ENCODE measurements around the gene CD274.
"Not testable (repeated sequence)": the region's sequence is repeated elsewhere in the genome, so short reads cannot be mapped to it uniquely, and the experiment has no call there.

Gene CD274

GRCh38 chr9:5468850-5469249 is 18.5 kb downstream of the CD274 start:
- no peak for DNase-seq

- no peak for DNase-seq
Measured at GRCh38 chr9:5470122-5470521, 19.8 kb downstream of the CD274 start.

GRCh38 chr9:5470816-5471215 is 20.5 kb downstream of the CD274 start:
- DNase-seq, result no peak

GRCh38 chr9:5475611-5476010 is 25.3 kb downstream of the CD274 start:
- not testable (repeated sequence) for DNase-seq

DNA sequence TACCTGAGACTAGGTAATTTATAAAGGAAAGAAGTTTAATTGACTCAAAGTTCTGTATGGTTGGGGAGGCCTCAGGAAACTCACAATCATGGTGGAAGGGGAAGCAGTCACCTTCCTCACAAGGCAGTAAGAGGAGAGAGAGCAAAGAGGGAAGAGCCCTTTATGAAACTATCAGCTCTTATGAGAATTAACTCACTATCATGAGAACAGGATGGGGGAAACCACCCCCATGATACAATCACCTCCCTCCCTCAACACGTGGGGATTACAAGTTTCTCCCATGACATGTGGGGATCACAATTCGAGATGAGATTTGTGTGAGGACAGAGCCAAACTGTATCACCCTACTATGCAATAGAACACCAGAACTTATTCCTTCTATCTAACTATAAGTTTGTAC is 27.9 kb downstream of the CD274 start:
- no peak for DNase-seq

DNA sequence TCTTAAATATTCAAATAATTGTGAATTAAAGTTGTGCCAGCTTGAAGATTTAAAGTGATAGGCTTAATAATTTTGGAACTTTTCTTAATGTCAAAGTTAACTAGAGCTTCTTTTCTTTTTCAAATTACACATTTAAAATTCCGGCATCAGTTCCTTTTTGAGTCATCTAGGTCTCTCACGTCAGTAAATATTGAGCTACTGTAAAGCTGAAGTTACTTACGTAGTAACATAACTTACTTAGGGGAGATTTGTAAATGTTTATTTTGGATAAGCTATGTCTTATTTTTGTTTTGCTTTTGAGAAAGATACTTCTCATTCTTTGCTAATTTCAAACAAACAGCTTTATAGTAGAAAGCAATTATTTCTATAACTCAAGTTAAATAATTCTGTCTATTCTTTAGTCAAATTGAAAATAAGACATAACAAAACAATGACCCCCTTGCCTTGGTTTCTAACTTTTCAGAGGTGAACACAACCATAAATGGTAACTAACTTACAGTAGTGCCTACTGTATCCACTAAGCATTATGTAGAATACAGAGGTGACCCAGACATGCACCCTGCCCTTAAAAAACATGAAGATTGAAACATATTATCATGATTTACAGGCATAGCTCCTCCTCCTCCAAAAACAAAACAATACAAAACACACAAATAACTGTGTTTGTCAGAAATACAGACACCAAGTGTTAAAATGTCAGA is 29.8 kb downstream of the CD274 start:
- DNase-seq, result no peak

DNA sequence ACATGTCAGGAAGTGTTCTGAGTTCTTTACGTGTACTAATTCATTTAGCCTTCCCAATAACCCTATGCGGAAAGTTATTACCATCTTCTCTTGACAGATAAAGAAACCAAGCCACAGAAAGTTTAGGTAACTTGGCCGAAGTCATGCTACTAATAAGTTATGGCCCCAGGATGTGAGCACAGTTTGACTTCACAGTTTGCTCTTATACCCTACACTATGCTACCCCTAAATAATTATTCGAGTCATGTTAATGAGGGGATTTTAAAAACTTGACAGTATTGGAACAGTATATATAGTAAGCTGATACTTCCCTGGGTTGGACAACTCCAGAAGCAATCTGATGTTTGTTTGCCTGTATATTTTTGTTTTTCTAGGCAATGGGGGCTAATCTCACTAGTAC is 30.6 kb downstream of the CD274 start:
- DNase-seq, result no peak

GRCh38 chr9:5481322-5482040 is 31.1 kb downstream of the CD274 start:
- no peak for DNase-seq

GRCh38 chr9:5482194-5482593 is 31.9 kb downstream of the CD274 start:
- no peak for DNase-seq

DNA sequence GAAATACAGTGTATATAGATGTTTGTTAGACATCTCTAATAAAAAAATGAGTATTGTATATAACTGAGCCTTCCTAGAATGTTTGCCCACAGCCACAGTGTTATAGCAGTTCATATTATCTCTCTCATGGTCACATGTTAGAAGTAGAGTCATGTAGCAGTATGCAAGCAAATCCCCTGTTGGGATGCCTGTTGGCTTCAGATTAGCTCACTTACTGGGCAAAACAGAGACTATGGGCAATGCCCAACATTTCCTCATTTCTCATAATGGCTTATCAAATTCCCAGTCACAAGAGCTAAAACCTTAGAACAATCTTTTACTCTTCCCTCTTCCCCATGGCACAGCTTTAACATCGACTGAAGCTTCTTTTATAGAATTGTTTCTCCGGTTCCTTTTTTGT is 33.0 kb downstream of the CD274 start:
- DNase-seq, result no peak

GRCh38 chr9:5485378-5486085 is 35.2 kb downstream of the CD274 start:
- no peak for DNase-seq

DNA sequence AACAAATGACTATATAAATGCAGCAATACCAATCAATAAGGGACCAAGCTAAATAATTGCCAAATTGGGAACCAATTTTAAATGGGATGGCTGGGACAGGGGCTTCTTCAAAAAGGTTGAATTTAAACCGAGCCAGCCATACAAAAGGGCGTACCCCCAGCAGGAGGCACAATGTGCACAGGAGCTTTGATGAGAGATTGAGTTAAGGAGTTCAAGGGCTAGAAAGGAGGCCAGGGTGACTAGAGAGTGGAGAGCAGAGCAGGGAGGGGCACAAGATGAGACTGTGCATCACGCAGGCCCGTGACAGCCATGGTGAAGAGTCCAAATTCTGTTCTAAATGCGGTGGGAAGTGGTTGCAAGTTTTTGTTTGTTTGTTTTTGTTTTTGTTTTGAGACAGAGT is 36.6 kb downstream of the CD274 start:
- no peak for DNase-seq

- DNase-seq, result no peak
Measured at GRCh38 chr9:5488221-5489008, 38.1 kb downstream of the CD274 start.

DNA sequence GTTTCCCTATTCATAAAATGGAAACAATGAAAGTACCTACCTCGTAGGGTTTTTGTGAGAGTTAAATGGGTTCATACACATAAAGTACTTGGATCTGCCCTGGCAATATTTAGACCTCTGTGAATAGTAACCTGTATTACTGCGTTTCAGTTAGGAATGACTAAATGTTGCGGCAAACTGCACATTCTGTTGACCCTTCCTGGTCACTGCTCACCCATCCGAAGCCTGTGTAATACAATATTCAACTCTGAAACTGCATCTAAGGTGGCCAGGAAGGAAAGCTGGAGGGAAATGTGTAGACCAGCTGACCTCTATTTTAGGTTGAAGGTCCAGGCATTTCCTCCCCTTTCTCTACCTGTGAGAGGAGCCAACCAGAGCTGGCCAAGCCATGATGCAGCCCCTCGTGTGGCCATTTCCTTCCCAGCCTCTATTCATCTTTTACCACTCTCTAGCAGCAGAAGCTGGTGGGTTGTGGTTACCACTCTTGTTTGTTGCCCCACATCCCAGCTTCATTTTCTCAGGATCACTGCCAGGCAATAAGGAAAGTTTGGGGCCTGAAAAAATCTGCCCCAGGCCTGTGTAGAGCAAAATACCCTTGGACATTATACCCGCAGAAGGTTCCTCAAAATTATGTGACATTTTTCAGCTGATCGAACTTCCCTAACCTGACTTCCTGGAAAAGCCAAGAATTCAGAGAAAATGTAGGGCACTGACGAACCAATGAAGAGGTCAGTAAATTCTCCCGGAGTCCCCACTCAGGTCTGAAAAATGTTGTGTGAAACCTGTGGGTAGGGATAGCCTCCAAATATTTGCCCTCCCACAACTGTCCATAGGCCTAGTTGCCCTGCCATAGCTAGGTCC is 39.5 kb downstream of the CD274 start:
- no peak for DNase-seq

DNA sequence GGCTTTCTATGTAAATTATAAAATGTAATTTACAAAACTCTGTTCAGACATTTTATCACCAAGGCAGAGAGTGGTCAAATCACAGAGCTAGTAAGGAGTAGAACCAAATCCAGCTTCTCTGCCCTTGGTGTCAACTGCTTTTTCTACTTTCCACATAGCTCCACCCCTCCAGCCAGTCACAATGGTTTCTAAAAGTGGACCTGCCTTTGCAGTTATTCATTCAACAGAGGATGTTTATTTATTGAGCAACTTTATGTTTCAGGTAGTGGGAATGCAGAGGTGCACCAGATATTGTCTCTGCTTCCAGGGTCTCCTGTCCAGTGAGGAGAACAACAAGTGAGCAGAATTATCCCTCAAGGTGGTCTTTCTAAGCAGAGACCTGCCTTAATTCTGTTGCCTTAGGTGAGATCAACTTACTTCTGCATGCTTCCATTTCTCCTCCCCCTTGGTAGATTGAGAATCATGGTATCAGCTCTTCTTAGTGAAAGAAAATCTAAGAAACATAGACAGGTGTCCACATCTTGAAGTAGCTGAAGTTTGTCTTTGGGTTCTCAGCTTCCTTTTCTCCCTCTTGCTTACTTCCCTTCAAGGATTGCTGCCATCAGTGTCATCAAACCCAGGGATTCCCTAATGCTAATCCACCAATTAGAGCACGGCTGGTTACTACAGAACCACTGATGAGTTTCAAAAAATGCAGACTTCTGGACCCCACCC is 42.8 kb downstream of the CD274 start:
- no peak for DNase-seq

GRCh38 chr9:5493679-5494511 is 43.6 kb downstream of the CD274 start:
- no peak for DNase-seq

DNA sequence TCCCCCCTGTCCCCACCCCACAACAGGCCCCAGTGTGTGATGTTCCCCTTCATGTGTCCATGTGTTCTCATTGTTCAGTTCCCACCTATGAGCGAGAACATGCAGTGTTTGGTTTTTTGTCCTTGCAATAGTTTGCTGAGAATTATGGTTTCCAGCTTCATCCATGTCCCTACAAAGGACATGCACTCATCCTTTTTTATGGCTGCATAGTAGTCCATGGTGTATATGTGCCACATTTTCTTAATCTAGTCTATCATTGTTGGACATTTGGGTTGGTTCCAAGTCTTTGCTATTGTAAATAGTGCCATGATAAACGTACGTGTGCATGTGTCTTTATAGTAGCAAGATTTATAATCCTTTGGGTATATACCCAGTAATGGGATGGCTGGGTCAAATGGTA is 44.4 kb downstream of the CD274 start:
- not testable (repeated sequence) for DNase-seq

- DNase-seq, result no peak
Measured at GRCh38 chr9:5499157-5499556, 48.8 kb downstream of the CD274 start.

- no peak for DNase-seq
Measured at GRCh38 chr9:5499889-5500398, 49.6 kb downstream of the CD274 start.
